GM18867 (cell line): ENCODE results near the gene DDIT3.
A peak's percentile ranks its signal among the peaks of the same experiment; 100 is the strongest.
"Not testable (repeated sequence)": the region's sequence is repeated elsewhere in the genome, so short reads cannot be mapped to it uniquely, and the experiment has no call there.

Experiments used
- ATAC-seq: cut with Tn5 transposase; IDR thresholded peaks from one replicate; pipeline ENCODE4 v1.9.1; 2021; ENCODE audit warnings: mild to moderate bottlenecking, moderate library complexity; ENCODE audit not compliant: unreplicated experiment

Gene DDIT3, protein sequence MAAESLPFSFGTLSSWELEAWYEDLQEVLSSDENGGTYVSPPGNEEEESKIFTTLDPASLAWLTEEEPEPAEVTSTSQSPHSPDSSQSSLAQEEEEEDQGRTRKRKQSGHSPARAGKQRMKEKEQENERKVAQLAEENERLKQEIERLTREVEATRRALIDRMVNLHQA

DNA sequence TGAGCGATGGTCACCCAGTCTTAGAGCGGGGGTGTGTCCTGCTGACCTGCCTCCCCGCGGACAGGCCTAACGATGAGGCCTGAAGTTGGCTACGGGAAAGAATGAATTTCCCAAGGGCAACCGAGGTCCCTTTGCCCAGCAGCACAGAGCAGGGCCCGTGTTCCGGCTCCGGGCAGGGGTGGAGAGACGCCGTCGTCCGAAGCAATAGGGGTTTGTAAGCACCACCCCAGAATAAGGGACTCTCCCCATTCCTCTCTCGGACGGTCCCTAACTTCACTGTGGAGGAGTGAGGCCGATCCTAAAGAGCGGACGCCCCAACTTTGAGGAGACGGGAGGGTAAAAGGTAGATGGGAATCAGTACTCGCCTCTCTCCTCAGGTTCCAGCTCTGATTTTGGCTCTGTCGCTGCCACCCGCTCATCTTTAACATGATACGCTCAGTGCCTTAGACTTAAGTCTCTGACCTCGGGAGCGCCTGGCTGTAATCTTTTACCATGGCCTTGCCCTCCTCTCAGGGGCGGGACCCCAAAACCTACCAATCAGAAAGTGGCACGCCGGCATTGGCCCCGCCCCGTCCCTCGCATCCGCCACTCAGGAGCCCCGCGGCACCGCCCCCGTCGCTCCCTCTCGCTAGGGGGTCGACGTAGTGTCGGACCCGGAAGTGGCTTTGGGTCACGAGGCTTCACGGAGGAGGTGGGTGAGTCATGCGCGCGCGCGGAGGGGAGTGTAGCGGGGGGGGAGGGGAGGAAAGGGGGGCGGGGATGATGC, at the start of gene DDIT3:
DDIT3 (minus strand) TSS at position 462 of the 766 bp plus-strand sequence. CDS start 3,108 bp downstream, outside the sequence.
- peak; percentile 63 for ATAC-seq

DNA sequence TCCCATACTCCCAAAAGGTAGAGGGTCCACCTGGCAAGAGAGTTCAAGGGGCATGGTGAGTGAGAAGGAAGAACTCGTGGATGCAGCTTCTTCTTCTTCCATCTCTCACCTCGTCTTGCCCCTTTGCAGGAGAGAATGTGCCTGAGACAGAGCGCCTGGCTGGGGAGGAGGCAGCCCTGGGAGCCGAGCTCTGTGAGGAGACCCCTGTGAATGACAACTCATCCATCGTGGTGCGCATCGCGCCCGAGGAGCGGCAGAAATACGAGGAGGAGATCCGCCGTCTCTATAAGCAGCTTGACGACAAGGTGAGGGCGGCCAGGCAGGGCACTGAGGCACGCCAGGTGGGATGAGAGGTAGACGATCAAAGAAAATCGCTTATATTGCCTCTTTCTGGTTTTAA, 49.5 kb upstream of the DDIT3 start:
- no peak for ATAC-seq

DNA sequence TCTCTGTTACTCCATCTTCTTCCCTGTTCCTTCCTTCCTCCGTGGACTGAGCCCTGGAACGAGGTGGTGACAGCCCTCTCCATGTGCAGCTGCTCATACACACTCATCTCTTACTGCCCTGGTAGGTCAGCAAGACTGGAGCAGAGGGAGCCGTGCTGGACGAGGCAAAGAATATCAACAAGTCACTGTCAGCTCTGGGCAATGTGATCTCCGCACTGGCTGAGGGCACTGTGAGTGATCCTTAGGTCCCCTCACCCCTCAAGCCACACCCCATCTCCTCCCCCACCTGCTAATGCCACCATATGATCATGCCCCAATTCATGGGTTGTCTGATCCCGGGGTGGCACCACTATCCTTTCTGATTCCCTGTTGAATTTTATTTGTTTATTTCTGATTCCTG, 48.5 kb upstream of the DDIT3 start:
- no peak for ATAC-seq

DNA sequence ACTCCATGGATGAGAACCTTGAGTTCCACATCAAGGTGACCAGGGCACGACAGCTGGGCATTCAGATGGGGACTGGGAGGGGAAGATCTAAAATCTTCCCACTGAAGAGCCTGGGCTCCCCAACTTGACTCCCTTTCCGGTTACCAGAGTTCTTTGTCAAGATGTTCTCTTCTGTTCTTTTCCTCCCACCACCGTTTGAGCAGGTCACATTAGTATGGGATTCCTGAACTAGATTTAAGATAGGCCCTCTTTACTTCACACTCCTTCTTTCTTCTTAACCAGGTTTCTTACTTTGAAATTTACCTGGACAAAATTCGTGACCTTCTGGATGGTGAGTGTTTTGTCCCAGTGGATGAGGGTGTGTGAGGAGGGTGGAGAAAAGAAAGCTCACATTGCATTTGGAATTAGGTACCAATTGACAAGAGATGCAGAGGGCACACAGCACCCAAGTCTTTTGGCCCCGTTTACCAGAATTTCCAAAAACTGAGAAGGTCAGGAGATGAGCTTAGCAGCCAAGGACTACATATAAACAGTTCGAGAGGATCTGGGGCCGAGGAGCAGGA, 43.9 kb upstream of the DDIT3 start:
- no peak for ATAC-seq

DNA sequence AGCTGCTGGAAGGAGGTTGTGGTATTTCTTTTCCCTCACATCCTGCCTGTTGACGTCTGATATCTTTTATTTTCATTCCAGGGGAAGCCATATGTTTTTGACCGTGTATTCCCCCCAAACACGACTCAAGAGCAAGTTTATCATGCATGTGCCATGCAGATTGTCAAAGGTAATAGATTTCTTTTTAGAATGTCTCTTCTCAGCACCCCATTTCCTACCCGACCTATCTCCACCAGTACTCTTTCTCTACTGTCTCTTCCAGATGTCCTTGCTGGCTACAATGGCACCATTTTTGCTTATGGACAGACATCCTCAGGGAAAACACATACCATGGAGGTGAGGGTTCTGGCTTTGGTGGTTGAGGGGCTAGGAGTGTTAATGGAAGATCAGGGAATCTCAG, 43.0 kb upstream of the DDIT3 start:
- ATAC-seq = no peak

DNA sequence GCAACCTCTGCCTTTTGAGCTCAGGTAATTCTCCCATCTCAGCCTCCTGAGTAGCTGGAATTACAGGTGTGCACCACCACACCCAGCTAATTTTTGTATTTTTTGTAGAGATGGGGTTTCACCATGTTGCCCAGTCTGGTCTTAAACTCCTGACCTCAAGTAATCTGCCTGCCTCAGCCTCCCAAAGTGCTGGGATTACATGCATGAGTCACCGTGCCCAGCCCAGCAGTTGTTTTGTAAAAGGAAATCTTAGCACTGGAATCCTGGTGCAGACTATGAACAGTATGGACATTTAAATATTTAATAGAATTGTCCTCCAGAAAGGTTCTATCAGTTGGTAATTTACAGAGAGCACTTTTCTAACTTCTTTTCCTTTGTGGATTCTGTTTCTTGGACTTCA, 40.8 kb upstream of the DDIT3 start:
- ATAC-seq = not testable (repeated sequence)

DNA sequence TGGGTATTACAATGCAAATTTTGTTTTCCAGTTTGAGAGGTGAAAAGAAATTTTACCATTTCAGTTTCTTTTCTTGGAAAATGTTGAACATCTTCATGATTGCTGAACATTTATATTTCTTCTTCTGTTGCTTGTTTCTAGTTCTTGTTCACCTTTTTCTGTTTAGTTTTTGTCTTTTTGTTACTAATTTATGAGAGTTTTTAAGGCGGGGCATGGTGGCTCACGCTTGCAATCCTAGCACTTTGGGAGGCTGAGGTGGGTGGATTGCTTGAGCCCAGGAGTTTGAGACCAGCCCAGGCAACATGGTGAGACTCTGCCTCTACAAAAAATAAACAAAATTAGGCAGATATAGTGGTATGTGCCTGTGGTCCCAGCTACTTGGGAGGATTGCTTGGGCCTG, 40.2 kb upstream of the DDIT3 start:
- ATAC-seq = no peak

DNA sequence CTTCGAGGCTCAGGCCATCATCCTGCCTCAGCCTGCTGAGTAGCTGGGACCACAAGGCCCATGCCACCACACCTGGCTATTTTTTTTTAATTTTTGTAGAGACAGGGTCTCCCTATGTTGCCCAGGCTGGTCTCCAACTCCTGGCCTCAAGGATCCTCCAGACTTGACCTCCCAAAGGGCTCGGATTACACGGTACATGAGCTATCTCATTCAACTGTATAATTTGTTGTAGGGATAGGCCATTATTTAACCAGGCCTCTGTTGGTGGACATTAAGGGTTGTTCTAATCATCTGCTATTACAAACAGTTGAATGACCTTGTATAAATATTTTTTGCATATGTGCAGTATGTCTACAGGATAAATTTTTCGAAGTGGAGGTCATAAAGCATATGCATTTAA, 38.5 kb upstream of the DDIT3 start:
- no peak for ATAC-seq

DNA sequence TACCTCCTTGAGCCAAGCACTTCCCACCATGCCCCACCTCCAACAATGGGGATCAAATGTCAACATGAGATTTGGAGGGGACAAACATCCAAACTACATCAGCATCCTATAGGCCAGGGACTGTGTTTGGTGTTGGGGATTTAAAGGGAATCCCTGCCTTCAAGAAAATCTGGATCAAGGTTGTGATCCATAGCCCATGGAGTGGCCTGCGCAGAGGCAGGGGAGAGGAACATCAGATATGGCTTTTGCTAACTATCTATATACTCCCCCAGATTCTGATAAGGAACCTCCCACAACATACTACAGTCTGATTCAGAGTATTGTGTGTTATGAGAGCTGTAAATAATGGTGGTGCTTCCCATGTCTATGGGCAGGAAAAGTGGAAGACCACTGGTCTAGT, 34.6 kb upstream of the DDIT3 start:
- no peak for ATAC-seq

DNA sequence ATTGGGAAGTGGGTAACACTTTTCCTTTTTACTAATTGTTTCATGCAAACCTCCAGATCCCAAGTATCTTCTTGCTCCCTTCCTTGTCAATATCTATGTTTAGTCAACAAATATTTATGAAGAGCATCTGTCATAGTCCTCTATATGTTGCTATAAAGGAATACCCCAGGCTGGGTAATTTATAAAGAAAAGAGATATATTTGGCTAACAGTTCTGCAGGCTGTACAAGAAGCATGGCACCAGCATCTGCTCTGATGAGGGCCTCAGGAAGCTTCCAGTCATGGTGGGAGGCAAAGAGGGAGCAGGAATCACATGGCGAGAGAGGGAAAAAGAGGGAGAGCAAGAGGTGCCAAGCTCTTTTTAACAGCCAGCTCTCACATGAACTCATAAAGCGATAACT, 34.1 kb upstream of the DDIT3 start:
- ATAC-seq = no peak

DNA sequence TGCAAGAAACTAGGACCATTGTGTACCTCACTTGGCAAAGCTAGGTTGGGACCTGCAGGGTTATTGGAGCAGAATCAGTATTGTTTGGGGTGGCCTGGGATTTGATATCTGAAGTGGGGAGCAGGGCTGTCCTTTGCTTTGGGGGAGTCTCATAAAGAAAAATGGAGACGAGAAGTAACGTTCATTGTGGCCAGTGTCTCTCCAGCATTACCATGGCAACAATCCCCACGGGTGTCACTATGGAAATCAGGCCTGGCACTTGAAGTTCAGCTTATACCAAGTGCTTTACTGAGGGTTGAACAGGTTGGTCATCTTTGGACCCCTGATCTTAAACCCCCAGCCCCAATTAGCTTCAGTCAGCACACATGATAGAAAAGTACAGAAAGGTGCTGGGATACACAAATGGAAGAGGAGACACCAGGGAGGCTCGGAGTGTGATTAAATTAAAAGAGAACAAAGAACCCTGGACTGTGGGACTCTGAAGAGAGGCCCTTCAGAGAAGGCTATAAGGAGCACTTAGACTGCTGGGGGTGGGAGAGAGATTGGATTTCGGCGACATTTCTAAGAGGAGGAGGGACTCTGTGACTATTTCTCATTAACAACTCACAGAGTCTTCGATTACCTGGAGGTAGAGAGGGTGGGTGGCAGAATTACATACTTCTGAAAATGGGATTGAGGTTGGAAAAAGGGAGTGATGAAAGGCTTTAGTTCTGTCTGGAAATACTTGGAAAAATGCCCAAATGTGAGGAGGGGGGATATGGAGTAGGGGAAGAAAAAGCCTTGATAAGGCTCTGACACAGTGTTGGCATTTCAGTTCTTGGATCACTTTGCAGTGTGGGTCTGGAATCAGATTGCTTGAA, 33.3 kb upstream of the DDIT3 start:
- no peak for ATAC-seq

DNA sequence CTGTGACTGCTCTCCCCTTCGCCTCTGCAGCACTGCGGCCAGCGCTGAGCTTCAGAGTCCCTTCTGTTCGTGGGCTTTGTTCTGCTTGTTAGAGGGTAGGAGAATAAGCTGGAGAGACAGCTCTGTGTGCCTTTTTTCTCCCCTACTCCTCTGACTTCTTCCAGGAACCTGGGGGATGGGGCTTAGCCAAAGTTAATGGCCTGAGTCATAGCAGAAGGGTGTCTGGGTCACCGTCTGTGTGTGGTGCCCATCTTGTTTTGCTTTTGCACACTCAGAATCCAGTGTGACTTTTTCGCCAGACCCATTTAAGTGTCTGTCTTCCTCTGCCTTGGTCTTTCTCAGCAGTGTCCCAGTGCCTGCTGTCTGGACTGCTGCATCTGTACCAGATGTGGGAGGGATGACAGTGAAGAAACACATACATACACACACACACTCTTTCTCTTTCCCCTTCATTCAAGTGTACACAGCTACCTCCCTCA, 32.6 kb upstream of the DDIT3 start:
- no peak for ATAC-seq

DNA sequence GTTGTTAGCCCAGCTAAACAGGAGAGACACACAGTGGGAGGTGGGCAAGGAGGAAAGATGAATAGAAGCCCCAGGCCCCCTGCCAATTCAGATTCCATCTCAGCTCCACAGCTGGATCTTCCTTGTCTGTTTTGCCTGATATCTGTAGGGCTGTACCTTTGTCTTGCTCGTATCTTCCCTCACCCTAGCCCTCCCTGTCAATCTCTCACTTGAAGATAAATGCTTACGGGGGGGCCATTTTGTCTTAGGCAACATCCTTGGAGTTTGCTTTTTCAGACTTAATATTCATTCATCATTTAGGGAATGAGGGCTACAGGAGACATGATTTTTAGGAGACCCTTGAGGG, 32.0 kb upstream of the DDIT3 start:
- ATAC-seq = no peak

DNA sequence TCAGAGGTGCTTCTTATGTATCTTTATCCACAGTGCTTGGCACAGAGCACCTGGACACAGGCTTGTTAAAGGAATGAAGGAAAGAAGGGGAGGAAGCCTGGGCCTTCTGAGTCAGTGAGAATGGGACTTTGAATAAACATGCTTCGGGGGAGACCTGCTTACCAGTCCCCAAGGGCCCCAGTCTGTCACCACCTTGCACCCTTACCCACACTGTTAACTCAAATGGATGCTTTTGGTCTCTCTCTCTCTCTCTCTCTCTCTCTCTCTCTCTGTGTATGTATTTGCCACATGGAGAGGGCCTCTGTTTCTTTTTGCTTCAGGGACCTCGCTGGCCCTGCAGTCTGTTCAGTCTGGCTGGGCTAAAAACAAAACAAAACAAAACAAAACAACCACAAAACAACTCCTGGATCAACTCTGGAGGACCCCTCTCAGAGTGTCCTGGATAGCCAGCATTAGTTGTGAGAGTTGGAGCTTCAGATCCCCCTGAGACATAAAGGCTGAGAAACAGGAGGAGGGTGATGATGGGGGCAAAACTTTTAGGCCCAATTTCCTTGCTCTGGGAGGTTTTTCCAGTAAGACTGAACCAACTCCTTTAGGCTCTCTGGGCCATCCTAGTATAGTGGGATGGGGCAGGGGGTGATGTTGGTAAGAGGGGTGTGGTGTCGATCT, 31.5 kb upstream of the DDIT3 start:
- no peak for ATAC-seq

DNA sequence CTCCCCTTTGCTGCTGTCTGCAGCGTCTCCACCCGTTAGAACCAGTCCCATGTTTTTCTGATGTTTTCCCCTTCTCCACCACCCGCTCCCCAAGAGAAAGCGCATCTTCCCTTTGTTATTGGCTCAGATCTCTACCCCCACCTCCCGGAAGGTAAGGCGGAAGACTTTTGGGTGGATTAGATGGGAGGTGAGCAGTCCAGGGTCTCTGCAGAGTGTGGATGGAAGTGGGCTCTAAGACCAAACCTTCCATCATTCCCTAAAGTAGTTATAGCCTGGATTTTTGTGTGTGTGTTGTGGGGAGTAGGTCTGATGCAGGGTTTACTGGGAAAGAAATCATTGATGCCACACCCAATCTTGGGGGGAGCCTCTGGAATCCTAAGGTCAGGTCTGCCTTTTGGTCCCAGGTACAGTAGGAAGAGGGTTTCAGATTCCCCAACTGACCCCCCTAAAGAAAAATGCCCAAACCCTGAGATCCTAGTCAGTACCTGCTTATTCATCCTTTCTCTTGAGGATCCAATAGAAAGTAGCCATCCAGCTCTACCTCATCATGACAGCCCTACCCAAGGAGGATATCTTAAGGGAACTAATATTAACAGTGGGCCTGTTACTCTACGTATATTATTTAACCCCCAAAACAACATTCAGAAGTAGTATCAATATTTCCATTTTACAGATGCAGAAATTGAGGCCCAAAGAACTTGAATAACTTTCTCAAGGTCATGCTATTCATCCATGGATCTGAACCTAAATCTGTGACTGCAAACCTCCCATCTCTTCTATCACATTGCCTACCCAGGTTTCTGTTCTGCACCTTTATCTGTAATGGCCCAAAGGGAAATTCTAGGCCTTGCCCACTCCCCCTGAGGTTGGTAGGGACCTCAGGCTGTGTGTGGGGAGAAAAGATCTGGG, 30.6 kb upstream of the DDIT3 start:
- no peak for ATAC-seq

DNA sequence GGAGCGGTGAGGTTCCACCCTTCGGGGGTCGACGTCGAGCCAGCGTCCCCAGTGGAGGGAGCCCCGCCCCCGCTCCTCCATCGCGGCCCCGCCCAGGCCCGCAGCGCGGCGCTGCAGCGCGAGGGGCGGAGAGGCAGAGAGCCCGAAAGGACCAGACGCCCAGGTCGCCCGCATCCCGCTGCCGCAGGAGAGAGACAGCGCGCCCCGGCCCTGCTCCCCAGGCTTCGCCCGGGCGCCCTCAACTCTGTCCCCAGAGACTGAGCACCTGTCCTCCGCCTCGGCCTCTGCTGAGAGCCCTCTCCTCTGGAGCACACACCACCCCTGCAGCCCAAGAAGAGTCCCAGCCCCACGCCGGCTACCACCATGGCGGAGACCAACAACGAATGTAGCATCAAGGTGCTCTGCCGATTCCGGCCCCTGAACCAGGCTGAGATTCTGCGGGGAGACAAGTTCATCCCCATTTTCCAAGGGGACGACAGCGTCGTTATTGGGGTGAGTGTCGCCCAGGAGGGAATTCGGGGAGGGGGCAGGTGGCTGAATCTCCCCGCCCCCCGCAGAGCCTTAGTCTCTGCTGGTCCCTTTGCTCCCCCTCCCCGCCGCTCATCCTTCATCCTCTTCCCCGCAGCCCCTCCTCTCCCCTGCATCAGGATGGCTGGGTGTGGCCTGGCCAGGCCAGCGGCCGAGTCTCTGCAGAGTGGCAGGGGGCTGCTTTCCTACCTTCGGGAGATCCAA, 29.8 kb upstream of the DDIT3 start, which contains the start of gene KIF5A:
KIF5A (plus strand) TSS at position 136 of the 732 bp plus-strand sequence; CDS start at position 364, 228 bp downstream.
- ATAC-seq = no peak

DNA sequence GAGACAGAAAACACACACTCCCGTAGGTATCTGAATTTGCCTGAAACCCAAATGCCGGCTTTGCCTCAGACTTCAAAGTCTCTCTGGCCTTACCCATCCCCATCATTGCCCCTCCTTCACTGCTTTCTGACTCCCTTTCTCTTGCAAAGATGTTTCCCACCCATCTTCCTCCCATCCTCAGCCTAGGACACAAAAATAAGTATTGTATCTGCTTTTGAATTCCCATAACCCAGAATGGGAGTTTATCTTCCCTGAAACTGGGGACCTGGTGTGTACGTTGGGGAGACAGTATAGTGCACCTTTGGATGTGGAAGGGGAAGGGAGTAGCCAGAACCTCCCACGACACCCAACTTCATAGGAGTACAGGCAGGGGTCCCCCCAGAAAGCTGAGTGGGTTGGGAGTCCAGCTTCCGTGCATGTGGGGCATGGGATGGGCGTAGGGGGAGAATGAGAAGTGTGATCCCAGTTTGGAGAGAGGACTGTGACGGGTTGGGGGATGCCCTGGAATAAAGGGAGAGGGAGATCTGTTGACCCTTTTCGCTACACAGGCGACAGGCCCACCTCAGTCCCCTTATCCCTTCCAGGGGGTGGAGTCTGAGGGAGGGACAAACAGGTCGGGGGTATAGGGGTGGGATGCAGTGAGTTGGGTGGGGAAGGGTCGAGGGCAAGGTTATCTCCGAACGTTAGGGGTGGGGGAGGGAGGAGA, 29.0 kb upstream of the DDIT3 start:
- no peak for ATAC-seq

DNA sequence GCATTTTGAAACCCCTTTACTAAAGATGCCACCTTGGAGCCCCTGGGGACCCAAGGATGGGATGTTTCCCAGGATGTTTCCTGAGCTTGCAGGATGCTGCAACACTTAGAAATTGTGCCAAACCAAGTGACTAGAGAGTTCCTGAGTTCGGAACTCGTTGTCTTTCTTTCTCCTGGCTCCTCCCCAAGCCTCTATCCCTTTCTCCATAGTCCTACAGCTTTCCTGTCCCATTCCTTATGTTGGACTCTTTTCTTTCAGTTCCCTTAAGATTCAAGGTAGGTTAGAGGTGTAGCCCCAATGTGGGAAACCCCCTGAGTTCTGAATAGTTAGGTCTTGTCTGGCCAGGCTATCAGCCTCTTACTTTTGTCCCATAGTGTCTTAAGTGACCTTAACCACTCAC, 28.2 kb upstream of the DDIT3 start:
- ATAC-seq = no peak

DNA sequence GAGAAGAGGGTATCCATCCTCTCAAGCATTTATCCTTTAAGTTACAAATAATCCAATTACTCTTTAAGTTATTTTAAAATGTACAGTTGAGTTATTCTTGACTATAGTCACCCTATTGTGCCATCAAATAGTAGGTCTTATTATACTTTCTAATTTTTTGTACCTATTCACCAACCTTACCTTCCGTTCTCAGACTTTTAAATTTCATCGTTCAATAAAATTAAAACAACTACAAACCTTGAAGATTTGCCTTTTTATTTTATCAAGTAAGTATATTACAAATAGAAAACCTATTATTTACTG, 27.6 kb upstream of the DDIT3 start:
- no peak for ATAC-seq
